Mesothelial cell of epicardium (in vitro differentiated cells): ENCODE measurements around the gene OLFML1. TPM values are rescaled to one million over a fixed set of nuclear protein-coding genes. Genes with fewer than 3 reads are reported as not detected.

ENCODE experiments used
- DNase-seq, 2 experiments: peaks; one replicate each; pipeline ENCODE4 v3.0.0; 2021; ENCODE audit warnings: low spot score in 2 of 2; ENCODE audit not compliant: unreplicated experiment in 2 of 2
- H3K27ac Mint-ChIP-seq: 2 replicates; pipeline ENCODE4 v1.8.0; 2021; ENCODE audit warnings: mixed read lengths
- H3K27me3 Mint-ChIP-seq: 2 replicates; pipeline ENCODE4 v1.8.0; 2021; ENCODE audit warnings: low read depth, mixed read lengths
- H3K36me3 Mint-ChIP-seq: 2 replicates; pipeline ENCODE4 v1.8.0; 2021; ENCODE audit warnings: mixed read lengths
- H3K4me1 Mint-ChIP-seq: 2 replicates; pipeline ENCODE4 v1.8.0; 2021; ENCODE audit warnings: mixed read lengths
- H3K4me3 Mint-ChIP-seq: 2 replicates; pipeline ENCODE4 v1.8.0; 2021; ENCODE audit warnings: mild to moderate bottlenecking, moderate library complexity, mixed read lengths
- H3K9me3 Mint-ChIP-seq: 2 replicates; pipeline ENCODE4 v1.8.0; 2021; ENCODE audit warnings: mixed read lengths
- CTCF ChIP-seq: fragments of 200-600 bp; sonication (generic); IDR thresholded peaks from one replicate; pipeline ENCODE4 v1.5.0; 2021; ENCODE audit warnings: antibody characterized with exemption; ENCODE audit not compliant: unreplicated experiment
- total RNA-seq: library from RNA; stranded (reverse); gene quantifications from 3 replicates; pipeline ENCODE4 v1.2.1, GENCODE V29; 2021

The OLFML1 gene
- total RNA-seq, 1 donor from 2014 or later = 45.3 TPM

GRCh38 chr11:7536100-7536499 lies 50.8 kb downstream of the OLFML1 start:
- no peak for TF ChIP-seq CTCF
- Mint-ChIP-seq H3K36me3 (no peaks in the 10 kb centered on the region), H3K27ac (no peak overlapping the region), H3K4me3 (no peak overlapping the region), H3K4me1 (peaks cover 53% of the 10 kb centered on the region), H3K27me3 (no peaks in the 10 kb centered on the region), H3K9me3 (no peaks in the 10 kb centered on the region)
- no peak for DNase-seq

GRCh38 chr11:7537265-7537664 lies 52.0 kb downstream of the OLFML1 start:
- TF ChIP-seq CTCF = no peak

GRCh38 chr11:7538031-7538430 lies 52.7 kb downstream of the OLFML1 start:
- Mint-ChIP-seq H3K27me3 (no peaks in the 10 kb centered on the region), H3K27ac (no peak overlapping the region), H3K4me1 (peaks cover 64% of the 10 kb centered on the region), H3K4me3 (no peak overlapping the region), H3K36me3 (no peaks in the 10 kb centered on the region), H3K9me3 (no peaks in the 10 kb centered on the region)
- TF ChIP-seq CTCF = no peak
- DNase-seq = no peak

More at GRCh38 chr11:7537265-7537664, 52.0 kb downstream of the OLFML1 start:
- DNase-seq = no peak
- Mint-ChIP-seq H3K4me1 (peaks cover 63% of the 10 kb centered on the region), H3K27me3 (no peaks in the 10 kb centered on the region), H3K9me3 (no peaks in the 10 kb centered on the region), H3K4me3 (no peak overlapping the region), H3K27ac (no peak overlapping the region), H3K36me3 (no peaks in the 10 kb centered on the region)

DNA sequence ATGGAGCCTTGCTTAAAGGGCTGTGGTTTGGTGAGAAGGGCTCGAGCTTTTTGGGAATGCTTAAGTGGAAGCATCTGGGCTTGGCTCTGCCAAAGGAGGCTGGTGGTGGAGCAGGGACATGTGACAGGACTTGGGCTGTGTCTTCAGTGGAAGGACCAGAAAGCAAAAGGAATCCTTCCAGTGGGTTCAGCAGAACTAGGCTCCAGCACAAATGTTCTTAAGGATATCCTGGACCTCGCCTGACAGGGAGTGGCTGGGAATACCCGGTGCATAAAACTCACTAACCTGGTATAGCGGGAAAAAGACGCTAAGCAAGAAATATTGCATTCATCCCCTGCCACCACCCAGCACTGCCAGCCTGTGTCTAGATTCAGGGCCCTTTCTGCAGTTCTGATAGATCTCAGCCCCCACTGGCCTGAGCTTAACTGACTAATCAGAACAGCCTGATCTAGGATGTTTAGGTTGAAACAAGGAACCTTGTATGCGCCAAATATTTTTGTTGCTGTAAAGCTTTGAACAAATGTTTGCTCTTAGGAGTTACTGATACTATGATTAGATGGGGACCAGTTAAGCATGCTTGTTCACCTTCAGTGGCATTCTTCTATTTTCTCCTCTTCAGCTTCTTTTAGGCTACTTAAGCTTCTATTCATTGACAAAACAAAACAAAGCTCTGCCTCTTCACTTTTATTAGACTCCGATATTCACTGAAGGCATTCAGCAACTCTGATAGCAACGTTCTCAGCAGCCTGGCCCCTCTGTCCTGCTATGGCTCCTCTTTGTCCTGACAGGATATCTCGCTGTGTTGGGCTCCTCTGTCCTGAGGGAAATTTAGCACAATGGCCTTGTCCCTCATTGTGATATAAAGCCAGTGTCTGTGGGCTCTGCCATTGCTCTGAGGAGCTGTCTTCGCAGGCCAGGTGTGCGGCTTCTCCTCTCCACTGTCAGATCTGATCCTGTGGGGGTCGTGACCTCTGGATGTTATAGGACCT lies 53.5 kb downstream of the OLFML1 start:
- Mint-ChIP-seq H3K4me1 (peaks cover 68% of the 10 kb centered on the region), H3K4me3 (no peak overlapping the region), H3K27ac (peak overlapping the region; percentile 4), H3K27me3 (no peaks in the 10 kb centered on the region), H3K36me3 (no peaks in the 10 kb centered on the region), H3K9me3 (no peaks in the 10 kb centered on the region)
- DNase-seq = no peak
- TF ChIP-seq CTCF = no peak

GRCh38 chr11:7540830-7541555 lies 55.7 kb downstream of the OLFML1 start:
- Mint-ChIP-seq H3K27ac (peak overlapping the region; percentile 27), H3K4me1 (peaks cover 71% of the 10 kb centered on the region), H3K36me3 (peaks cover 2% of the 10 kb centered on the region), H3K4me3 (no peak overlapping the region), H3K27me3 (no peaks in the 10 kb centered on the region), H3K9me3 (no peaks in the 10 kb centered on the region)
- no peak for TF ChIP-seq CTCF
- DNase-seq = no peak
